HG02642 (cell line): ENCODE results near the gene PRPS1L1.

Experiments
- ATAC-seq: cut with Tn5 transposase; IDR thresholded peaks from one replicate; pipeline ENCODE4 v1.9.1; 2021; ENCODE audit warnings: mild to moderate bottlenecking; ENCODE audit not compliant: unreplicated experiment, poor library complexity

The PRPS1L1 gene

GRCh38 chr7:18016547-18017444, 10.8 kb downstream of the PRPS1L1 start:
- no peak for ATAC-seq

GRCh38 chr7:18013936-18014335, 13.7 kb downstream of the PRPS1L1 start:
- no peak for ATAC-seq

- ATAC-seq: no peak
Observed at GRCh38 chr7:18004372-18004771, 23.3 kb downstream of the PRPS1L1 start.

- no peak for ATAC-seq
Observed at GRCh38 chr7:18003286-18003994, 24.2 kb downstream of the PRPS1L1 start.

GRCh38 chr7:17998692-17999091, 29.0 kb downstream of the PRPS1L1 start:
- ATAC-seq: no peak

- no peak for ATAC-seq
Observed at GRCh38 chr7:17996442-17997223, 31.0 kb downstream of the PRPS1L1 start.

GRCh38 chr7:17996040-17996439, 31.6 kb downstream of the PRPS1L1 start:
- ATAC-seq: no peak

GRCh38 chr7:17994079-17994850, 33.4 kb downstream of the PRPS1L1 start:
- no peak for ATAC-seq

GRCh38 chr7:17991866-17992648, 35.6 kb downstream of the PRPS1L1 start:
- no peak for ATAC-seq

GRCh38 chr7:17990761-17991160, 36.9 kb downstream of the PRPS1L1 start:
- no peak for ATAC-seq

- ATAC-seq: no peak
Observed at GRCh38 chr7:17989546-17989945, 38.1 kb downstream of the PRPS1L1 start.

GRCh38 chr7:17988858-17989257, 38.8 kb downstream of the PRPS1L1 start:
- no peak for ATAC-seq

GRCh38 chr7:17988141-17988540, 39.5 kb downstream of the PRPS1L1 start:
- no peak for ATAC-seq

- ATAC-seq: no peak
Observed at GRCh38 chr7:17986851-17987250, 40.8 kb downstream of the PRPS1L1 start.

GRCh38 chr7:17985473-17986239, 42.0 kb downstream of the PRPS1L1 start:
- no peak for ATAC-seq

GRCh38 chr7:17984288-17984687, 43.4 kb downstream of the PRPS1L1 start:
- no peak for ATAC-seq

GRCh38 chr7:17983221-17984062, 44.2 kb downstream of the PRPS1L1 start:
- ATAC-seq: no peak

- no peak for ATAC-seq
Observed at GRCh38 chr7:17976952-17977351, 50.7 kb downstream of the PRPS1L1 start.
